ENCODE results near the gene ANO6. TPM values are rescaled to one million over a fixed set of nuclear protein-coding genes. Genes with fewer than 3 reads are reported as not detected.

Gene ANO6
- total RNA-seq, 1 donor from 2014 or later: 49.0 TPM

- no peaks in the 10 kb centered on the region for H3K4me1 ChIP-seq
- no peak overlapping the region for H3K9ac ChIP-seq
- no peak for DNase-seq (ENCODE audit: low spot score)
- no peak overlapping the region for H3K27ac ChIP-seq
- TF ChIP-seq, protein P1, sequence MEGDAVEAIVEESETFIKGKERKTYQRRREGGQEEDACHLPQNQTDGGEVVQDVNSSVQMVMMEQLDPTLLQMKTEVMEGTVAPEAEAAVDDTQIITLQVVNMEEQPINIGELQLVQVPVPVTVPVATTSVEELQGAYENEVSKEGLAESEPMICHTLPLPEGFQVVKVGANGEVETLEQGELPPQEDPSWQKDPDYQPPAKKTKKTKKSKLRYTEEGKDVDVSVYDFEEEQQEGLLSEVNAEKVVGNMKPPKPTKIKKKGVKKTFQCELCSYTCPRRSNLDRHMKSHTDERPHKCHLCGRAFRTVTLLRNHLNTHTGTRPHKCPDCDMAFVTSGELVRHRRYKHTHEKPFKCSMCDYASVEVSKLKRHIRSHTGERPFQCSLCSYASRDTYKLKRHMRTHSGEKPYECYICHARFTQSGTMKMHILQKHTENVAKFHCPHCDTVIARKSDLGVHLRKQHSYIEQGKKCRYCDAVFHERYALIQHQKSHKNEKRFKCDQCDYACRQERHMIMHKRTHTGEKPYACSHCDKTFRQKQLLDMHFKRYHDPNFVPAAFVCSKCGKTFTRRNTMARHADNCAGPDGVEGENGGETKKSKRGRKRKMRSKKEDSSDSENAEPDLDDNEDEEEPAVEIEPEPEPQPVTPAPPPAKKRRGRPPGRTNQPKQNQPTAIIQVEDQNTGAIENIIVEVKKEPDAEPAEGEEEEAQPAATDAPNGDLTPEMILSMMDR (IDR thresholded peaks at IDR 0.05): no peak
- TF ChIP-seq EZH2 (IDR thresholded peaks at IDR 0.05) (no peak), EZH2phosphoT487 (IDR thresholded peaks at IDR 0.05) (no peak)
- H3K79me2 ChIP-seq (ENCODE audit: low read depth): no peaks in the 10 kb centered on the region
- Mint-ChIP-seq H3K27ac (no peak overlapping the region), H3K36me3 (no peaks in the 10 kb centered on the region), H3K4me1 (peaks cover 2% of the 10 kb centered on the region), H3K9me3 (peaks cover 9% of the 10 kb centered on the region), H3K27me3 (ENCODE audit: insufficient read depth, low read depth) (no peaks in the 10 kb centered on the region), H3K4me3 (no peak overlapping the region)
- H4K20me1 ChIP-seq (ENCODE audit: low read depth): no peaks in the 10 kb centered on the region
- no peaks in the 10 kb centered on the region for H3F3A ChIP-seq (ENCODE audit: low read depth)
- no peak overlapping the region for H2AFZ ChIP-seq (replicated peaks)
- H3K4me3 ChIP-seq: no peak overlapping the region
- H3K27me3 ChIP-seq: no peaks in the 10 kb centered on the region
- no peak overlapping the region for H3K4me2 ChIP-seq
- peaks cover 11% of the 10 kb centered on the region for H3K9me3 ChIP-seq (ENCODE audit: low read depth)
- H3K36me3 ChIP-seq: no peaks in the 10 kb centered on the region
These were observed 261.6 kb downstream of the ANO6 start for GRCh38 chr12:45477526-45477925.

- no peak overlapping the region for H3K27ac ChIP-seq
- Mint-ChIP-seq H3K27ac (no peak overlapping the region), H3K4me1 (no peaks in the 10 kb centered on the region), H3K9me3 (peaks cover 9% of the 10 kb centered on the region), H3K27me3 (ENCODE audit: insufficient read depth, low read depth) (no peaks in the 10 kb centered on the region), H3K36me3 (no peaks in the 10 kb centered on the region), H3K4me3 (no peak overlapping the region)
- no peaks in the 10 kb centered on the region for H3K27me3 ChIP-seq
- no peak overlapping the region for H3K4me3 ChIP-seq
- H3K36me3 ChIP-seq: no peaks in the 10 kb centered on the region
- H3K79me2 ChIP-seq (ENCODE audit: low read depth): no peaks in the 10 kb centered on the region
- no peak overlapping the region for H2AFZ ChIP-seq (replicated peaks)
- DNase-seq (ENCODE audit: low spot score): no peak
- no peak overlapping the region for H3K9ac ChIP-seq
- H3K4me2 ChIP-seq: no peak overlapping the region
- H3K9me3 ChIP-seq (ENCODE audit: low read depth): peaks cover 11% of the 10 kb centered on the region
- no peaks in the 10 kb centered on the region for H4K20me1 ChIP-seq (ENCODE audit: low read depth)
- H3K4me1 ChIP-seq: no peaks in the 10 kb centered on the region
- no peak for TF ChIP-seq EZH2 (IDR thresholded peaks at IDR 0.05)
- no peak for TF ChIP-seq EZH2phosphoT487 (IDR thresholded peaks at IDR 0.05)
- TF ChIP-seq, protein P1 (IDR thresholded peaks at IDR 0.05): no peak
- H3F3A ChIP-seq (ENCODE audit: low read depth): no peaks in the 10 kb centered on the region
These were observed 263.0 kb downstream of the ANO6 start for GRCh38 chr12:45478931-45479330.

GRCh38 chr12:45481746-45482145 lies 265.9 kb downstream of the ANO6 start:
- Mint-ChIP-seq H3K4me1 (no peaks in the 10 kb centered on the region), H3K36me3 (no peaks in the 10 kb centered on the region), H3K27me3 (ENCODE audit: insufficient read depth, low read depth) (no peaks in the 10 kb centered on the region), H3K27ac (no peak overlapping the region), H3K4me3 (no peak overlapping the region), H3K9me3 (peaks cover 9% of the 10 kb centered on the region)
- H3K27me3 ChIP-seq: no peaks in the 10 kb centered on the region
- no peaks in the 10 kb centered on the region for H3K4me1 ChIP-seq
- H3K9me3 ChIP-seq (ENCODE audit: low read depth): peaks cover 11% of the 10 kb centered on the region
- H2AFZ ChIP-seq (replicated peaks): no peak overlapping the region
- H3K4me2 ChIP-seq: no peak overlapping the region
- DNase-seq (ENCODE audit: low spot score): no peak
- H3K79me2 ChIP-seq (ENCODE audit: low read depth): no peaks in the 10 kb centered on the region
- no peaks in the 10 kb centered on the region for H3K36me3 ChIP-seq
- no peak overlapping the region for H3K27ac ChIP-seq
- no peak overlapping the region for H3K4me3 ChIP-seq
- H3K9ac ChIP-seq: no peak overlapping the region
- TF ChIP-seq EZH2phosphoT487 (IDR thresholded peaks at IDR 0.05) (no peak), EZH2 (IDR thresholded peaks at IDR 0.05) (no peak)
- TF ChIP-seq, protein P1 (IDR thresholded peaks at IDR 0.05): no peak
- H4K20me1 ChIP-seq (ENCODE audit: low read depth): no peaks in the 10 kb centered on the region
- H3F3A ChIP-seq (ENCODE audit: low read depth): no peaks in the 10 kb centered on the region

All from neural progenitor cell (in vitro differentiated cells).